ENCODE data around the gene RDH14. TPM values are rescaled to one million over a fixed set of nuclear protein-coding genes. Genes with fewer than 3 reads are reported as not detected.

Gene RDH14
- total and polyA plus RNA-seq, 10 of the 15 experiments (the other 5 are each of a cell fraction or from before 2014, with no cell fraction given) = 15.5 to 33.4 (median 22.8) TPM

- H3K4me3 ChIP-seq = no peak overlapping the region
- WGBS (ENCODE audit: insufficient coverage, insufficient replicate concordance, low lambda C conversion rate, missing lambda C conversion rate) = 74% methylated on average over 28 of the region's 37 CpGs
- no peak for FAIRE-seq
- H3K9me3 ChIP-seq (replicated peaks; ENCODE audit: control insufficient read depth, insufficient read depth, low read length) = no peaks in the 10 kb centered on the region
- in situ Hi-C loops (cut with MboI) = no loop called here
- no peak overlapping the region for H2AFZ ChIP-seq (ENCODE audit: control insufficient read depth, low read depth, low read length)
- no peaks in the 10 kb centered on the region for H3K4me1 ChIP-seq (ENCODE audit: control insufficient read depth, insufficient read depth, low read length)
- ChIA-PET SMC1A (ENCODE audit: uncharacterized antibody, unreplicated experiment) (no interaction called here), POLR2A (no interaction called here), CTCF (no interaction called here), RAD21 (ENCODE audit: unreplicated experiment) (no interaction called here)
- H3K36me3 ChIP-seq (ENCODE audit: control insufficient read depth in 2 of 2, insufficient read depth in 2 of 2, low read length in 1 of 2) = no peaks in the 10 kb centered on the region
- no peaks in the 10 kb centered on the region for H3K27me3 ChIP-seq (replicated peaks in 1 of 2; ENCODE audit: control insufficient read depth in 2 of 2, insufficient read depth in 2 of 2, low read length in 1 of 2)
- no peak for TF ChIP-seq E2F4 (IDR thresholded peaks at IDR 0.05; ENCODE audit: low read depth, low read length)
- TF ChIP-seq ELK1 (IDR thresholded peaks at IDR 0.05; ENCODE audit: low read depth, low read length) = no peak
- no peak for TF ChIP-seq NR2F1 (conservative IDR thresholded peaks at IDR 0.05)
- no peak for TF ChIP-seq SIX5 (IDR thresholded peaks at IDR 0.05; ENCODE audit: low read depth, low read length, severe bottlenecking)
- no peak for TF ChIP-seq SP1 (IDR thresholded peaks at IDR 0.05; ENCODE audit: low read depth, low read length)
- TF ChIP-seq CHD2 (IDR thresholded peaks at IDR 0.05; ENCODE audit: borderline replicate concordance, low read depth, low read length) = no peak
- TF ChIP-seq HDAC6 (IDR thresholded peaks at IDR 0.05; ENCODE audit: unreplicated experiment) = no peak
- TF ChIP-seq SPI1 (IDR thresholded peaks at IDR 0.05; ENCODE audit: borderline replicate concordance, insufficient read depth, low read depth, low read length) = no peak
- TF ChIP-seq MTA2 (IDR thresholded peaks at IDR 0.05; ENCODE audit: low read depth) = no peak
- no peak for TF ChIP-seq CEBPB (IDR thresholded peaks at IDR 0.05; ENCODE audit: borderline replicate concordance in 1 of 2, low read depth in 2 of 2, low read length in 2 of 2)
- intact Hi-C loops (cut with micrococcal nuclease; ENCODE audit: unreplicated experiment) = no loop called here
- no peak for ATAC-seq
- no peak overlapping the region for H3K4me2 ChIP-seq (ENCODE audit: control insufficient read depth, insufficient read depth)
- no peaks in the 10 kb centered on the region for H3K79me2 ChIP-seq (ENCODE audit: control insufficient read depth, insufficient read depth, low read length)
- DNase-seq (ENCODE audit: low read depth, low spot score) = no peak
- no TSS peak for BruUV-seq (replicated peaks)
- H4K20me1 ChIP-seq (ENCODE audit: control insufficient read depth, insufficient read depth) = no peaks in the 10 kb centered on the region
- H3K9ac ChIP-seq (ENCODE audit: control insufficient read depth, insufficient read depth, low read length) = no peak overlapping the region
- H3K27ac ChIP-seq (ENCODE audit: control insufficient read depth, insufficient read depth) = no peak overlapping the region
Measured at GRCh38 chr2:18583905-18584607, 23.6 kb upstream of the RDH14 start.
